ENCODE measurements around the gene TMPRSS3. TPM values are rescaled to one million over a fixed set of nuclear protein-coding genes. Genes with fewer than 3 reads are reported as not detected.

The TMPRSS3 gene
- total and polyA plus RNA-seq, 2 of the 13 experiments (the other 11 are each of a cell fraction or from before 2014, with no cell fraction given) = 2.8 to 16.9 TPM

- no peak for TF ChIP-seq FIP1L1 (IDR thresholded peaks at IDR 0.05; ENCODE audit: borderline replicate concordance, insufficient read depth, low read depth, low read length)
- TF ChIP-seq NCOA2 (CRISPR knock-in tag; IDR thresholded peaks at IDR 0.05) = peak; percentile 98
- TF ChIP-seq ZFP82 (CRISPR knock-in tag; IDR thresholded peaks at IDR 0.05; ENCODE audit: borderline replicate concordance) = no peak
- TF ChIP-seq ZNF792 (CRISPR knock-in tag; IDR thresholded peaks at IDR 0.05) = no peak; the same call in 1 of the 2 replicates
- TF ChIP-seq MED13 (CRISPR knock-in tag; IDR thresholded peaks at IDR 0.05) = 0 out of 2 replicates have a peak, but pooled peaks have one; percentile 71
- TF ChIP-seq, protein P1, sequence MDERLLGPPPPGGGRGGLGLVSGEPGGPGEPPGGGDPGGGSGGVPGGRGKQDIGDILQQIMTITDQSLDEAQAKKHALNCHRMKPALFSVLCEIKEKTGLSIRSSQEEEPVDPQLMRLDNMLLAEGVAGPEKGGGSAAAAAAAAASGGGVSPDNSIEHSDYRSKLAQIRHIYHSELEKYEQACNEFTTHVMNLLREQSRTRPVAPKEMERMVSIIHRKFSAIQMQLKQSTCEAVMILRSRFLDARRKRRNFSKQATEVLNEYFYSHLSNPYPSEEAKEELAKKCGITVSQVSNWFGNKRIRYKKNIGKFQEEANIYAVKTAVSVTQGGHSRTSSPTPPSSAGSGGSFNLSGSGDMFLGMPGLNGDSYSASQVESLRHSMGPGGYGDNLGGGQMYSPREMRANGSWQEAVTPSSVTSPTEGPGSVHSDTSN (CRISPR knock-in tag; IDR thresholded peaks at IDR 0.05) = no peak
- no peak for TF ChIP-seq WIZ (CRISPR knock-in tag; IDR thresholded peaks at IDR 0.05)
- TF ChIP-seq BRD4 (CRISPR knock-in tag; IDR thresholded peaks at IDR 0.05) = no peak
- TF ChIP-seq HMG20A (CRISPR knock-in tag; IDR thresholded peaks at IDR 0.05; ENCODE audit: borderline replicate concordance) = peak; percentile 91; the same call in 1 of the 2 replicates
- TF ChIP-seq ARHGAP35 (CRISPR knock-in tag; IDR thresholded peaks at IDR 0.05; ENCODE audit: borderline replicate concordance) = no peak
- TF ChIP-seq ARID4A (CRISPR knock-in tag; IDR thresholded peaks at IDR 0.05; ENCODE audit: borderline replicate concordance) = peak; percentile 67; the same call in 1 of the 2 replicates
- TF ChIP-seq, protein P2, sequence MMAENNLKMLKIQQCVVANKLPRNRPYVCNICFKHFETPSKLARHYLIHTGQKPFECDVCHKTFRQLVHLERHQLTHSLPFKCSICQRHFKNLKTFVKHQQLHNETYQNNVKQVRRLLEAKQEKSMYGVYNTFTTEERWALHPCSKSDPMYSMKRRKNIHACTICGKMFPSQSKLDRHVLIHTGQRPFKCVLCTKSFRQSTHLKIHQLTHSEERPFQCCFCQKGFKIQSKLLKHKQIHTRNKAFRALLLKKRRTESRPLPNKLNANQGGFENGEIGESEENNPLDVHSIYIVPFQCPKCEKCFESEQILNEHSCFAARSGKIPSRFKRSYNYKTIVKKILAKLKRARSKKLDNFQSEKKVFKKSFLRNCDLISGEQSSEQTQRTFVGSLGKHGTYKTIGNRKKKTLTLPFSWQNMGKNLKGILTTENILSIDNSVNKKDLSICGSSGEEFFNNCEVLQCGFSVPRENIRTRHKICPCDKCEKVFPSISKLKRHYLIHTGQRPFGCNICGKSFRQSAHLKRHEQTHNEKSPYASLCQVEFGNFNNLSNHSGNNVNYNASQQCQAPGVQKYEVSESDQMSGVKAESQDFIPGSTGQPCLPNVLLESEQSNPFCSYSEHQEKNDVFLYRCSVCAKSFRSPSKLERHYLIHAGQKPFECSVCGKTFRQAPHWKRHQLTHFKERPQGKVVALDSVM (CRISPR knock-in tag; IDR thresholded peaks at IDR 0.05) = no peak; the same call in 1 of the 2 replicates
- TF ChIP-seq, protein P3, sequence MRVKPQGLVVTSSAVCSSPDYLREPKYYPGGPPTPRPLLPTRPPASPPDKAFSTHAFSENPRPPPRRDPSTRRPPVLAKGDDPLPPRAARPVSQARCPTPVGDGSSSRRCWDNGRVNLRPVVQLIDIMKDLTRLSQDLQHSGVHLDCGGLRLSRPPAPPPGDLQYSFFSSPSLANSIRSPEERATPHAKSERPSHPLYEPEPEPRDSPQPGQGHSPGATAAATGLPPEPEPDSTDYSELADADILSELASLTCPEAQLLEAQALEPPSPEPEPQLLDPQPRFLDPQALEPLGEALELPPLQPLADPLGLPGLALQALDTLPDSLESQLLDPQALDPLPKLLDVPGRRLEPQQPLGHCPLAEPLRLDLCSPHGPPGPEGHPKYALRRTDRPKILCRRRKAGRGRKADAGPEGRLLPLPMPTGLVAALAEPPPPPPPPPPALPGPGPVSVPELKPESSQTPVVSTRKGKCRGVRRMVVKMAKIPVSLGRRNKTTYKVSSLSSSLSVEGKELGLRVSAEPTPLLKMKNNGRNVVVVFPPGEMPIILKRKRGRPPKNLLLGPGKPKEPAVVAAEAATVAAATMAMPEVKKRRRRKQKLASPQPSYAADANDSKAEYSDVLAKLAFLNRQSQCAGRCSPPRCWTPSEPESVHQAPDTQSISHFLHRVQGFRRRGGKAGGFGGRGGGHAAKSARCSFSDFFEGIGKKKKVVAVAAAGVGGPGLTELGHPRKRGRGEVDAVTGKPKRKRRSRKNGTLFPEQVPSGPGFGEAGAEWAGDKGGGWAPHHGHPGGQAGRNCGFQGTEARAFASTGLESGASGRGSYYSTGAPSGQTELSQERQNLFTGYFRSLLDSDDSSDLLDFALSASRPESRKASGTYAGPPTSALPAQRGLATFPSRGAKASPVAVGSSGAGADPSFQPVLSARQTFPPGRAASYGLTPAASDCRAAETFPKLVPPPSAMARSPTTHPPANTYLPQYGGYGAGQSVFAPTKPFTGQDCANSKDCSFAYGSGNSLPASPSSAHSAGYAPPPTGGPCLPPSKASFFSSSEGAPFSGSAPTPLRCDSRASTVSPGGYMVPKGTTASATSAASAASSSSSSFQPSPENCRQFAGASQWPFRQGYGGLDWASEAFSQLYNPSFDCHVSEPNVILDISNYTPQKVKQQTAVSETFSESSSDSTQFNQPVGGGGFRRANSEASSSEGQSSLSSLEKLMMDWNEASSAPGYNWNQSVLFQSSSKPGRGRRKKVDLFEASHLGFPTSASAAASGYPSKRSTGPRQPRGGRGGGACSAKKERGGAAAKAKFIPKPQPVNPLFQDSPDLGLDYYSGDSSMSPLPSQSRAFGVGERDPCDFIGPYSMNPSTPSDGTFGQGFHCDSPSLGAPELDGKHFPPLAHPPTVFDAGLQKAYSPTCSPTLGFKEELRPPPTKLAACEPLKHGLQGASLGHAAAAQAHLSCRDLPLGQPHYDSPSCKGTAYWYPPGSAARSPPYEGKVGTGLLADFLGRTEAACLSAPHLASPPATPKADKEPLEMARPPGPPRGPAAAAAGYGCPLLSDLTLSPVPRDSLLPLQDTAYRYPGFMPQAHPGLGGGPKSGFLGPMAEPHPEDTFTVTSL (CRISPR knock-in tag; IDR thresholded peaks at IDR 0.05; ENCODE audit: borderline replicate concordance) = peak; percentile 92
- TF ChIP-seq, protein P4, sequence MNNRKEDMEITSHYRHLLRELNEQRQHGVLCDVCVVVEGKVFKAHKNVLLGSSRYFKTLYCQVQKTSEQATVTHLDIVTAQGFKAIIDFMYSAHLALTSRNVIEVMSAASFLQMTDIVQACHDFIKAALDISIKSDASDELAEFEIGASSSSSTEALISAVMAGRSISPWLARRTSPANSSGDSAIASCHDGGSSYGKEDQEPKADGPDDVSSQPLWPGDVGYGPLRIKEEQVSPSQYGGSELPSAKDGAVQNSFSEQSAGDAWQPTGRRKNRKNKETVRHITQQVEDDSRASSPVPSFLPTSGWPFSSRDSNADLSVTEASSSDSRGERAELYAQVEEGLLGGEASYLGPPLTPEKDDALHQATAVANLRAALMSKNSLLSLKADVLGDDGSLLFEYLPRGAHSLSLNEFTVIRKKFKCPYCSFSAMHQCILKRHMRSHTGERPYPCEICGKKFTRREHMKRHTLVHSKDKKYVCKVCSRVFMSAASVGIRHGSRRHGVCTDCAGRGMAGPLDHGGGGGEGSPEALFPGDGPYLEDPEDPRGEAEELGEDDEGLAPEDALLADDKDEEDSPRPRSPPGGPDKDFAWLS (CRISPR knock-in tag; IDR thresholded peaks at IDR 0.05; ENCODE audit: borderline replicate concordance) = no peak
Observed at GRCh38 chr21:42386034-42386591, 9.7 kb downstream of the TMPRSS3 start (continued).

Measured in HepG2 (cell line).